Renal cortex interstitium (tissue), 11 donors: ENCODE measurements around the gene HCLS1. TPM values are rescaled to one million over a fixed set of nuclear protein-coding genes. Genes with fewer than 3 reads are reported as not detected.
A peak's percentile ranks its signal among the peaks of the same experiment; 100 is the strongest.
"Not testable (repeated sequence)": the region's sequence is repeated elsewhere in the genome, so short reads cannot be mapped to it uniquely, and the experiment has no call there.

Experiments used
- DNase-seq, 11 donors: peaks; one replicate each; pipeline ENCODE4 v3.0.0-alpha.2; 2013; ENCODE audit warnings: low read depth in 9 of 11, low spot score in 4 of 11; ENCODE audit errors: extremely low read depth in 1 of 11
- polyA plus RNA-seq, 3 donors: library from polyadenylated mRNA; unstranded; fragments of 120-200 nt; gene quantifications; one replicate each; pipeline ENCODE4 v1.2.1, GENCODE V29; 2013; ENCODE audit not compliant: insufficient read length in 3 of 3

The HCLS1 gene
- polyA plus RNA-seq, 3 donors = 4.9 to 8.2 (median 7.6) TPM

DNA sequence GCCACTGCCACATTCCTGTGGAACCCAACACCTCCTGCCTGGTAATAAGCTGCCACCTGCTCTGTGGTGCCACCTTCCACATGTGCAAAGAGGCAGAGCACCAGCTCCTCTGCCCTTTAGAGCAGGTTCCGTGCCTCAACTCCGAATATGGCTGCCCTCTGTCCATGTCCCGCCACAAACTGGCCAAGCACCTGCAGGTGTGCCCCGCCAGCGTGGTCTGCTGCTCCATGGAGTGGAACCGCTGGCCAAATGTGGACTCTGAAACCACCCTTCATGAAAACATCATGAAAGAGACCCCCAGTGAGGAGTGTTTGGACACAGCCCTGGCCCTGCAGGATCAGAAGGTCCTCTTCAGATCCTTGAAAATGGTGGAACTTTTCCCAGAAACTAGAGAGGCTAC is 39.2 kb downstream of the HCLS1 start:
- DNase-seq = no peak

DNA sequence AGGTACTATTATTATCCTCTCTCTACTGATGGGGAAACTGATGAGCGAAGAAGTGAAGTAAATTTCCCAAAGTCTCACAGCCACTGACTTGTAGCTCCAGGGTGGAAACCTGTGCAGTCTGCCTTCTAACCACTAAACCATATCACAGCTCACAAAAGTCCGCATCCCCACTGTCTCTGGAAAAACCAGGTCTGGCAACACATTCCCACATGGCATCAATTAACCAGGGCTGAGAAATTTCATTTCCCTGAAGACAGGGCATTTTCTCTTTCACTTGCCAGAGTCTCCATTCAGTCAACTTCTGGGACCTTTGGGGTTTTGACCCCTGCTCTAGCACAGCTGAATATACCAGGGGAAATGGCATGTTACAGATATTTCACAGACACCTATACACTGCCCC is 41.0 kb downstream of the HCLS1 start:
- no peak for DNase-seq

DNA sequence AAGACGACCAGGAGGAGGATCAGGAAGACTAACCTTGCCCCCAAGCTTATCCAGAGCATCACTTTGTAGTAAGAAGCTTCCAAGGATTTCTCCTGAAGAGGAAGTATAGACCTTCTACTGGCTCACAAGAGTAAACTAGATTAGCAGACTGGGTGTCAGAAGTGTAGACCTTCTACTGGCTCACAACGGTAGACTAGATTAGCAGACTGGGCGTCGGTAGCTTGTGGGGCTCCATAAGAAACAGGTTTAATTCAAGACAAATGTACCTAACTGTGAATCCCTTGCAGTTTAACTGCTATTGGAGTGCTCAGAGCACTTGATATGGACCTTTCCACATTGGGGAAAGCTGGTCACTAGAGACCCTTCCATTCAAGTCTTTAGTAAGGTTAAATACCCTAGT is 54.6 kb downstream of the HCLS1 start:
- no peak for DNase-seq

DNA sequence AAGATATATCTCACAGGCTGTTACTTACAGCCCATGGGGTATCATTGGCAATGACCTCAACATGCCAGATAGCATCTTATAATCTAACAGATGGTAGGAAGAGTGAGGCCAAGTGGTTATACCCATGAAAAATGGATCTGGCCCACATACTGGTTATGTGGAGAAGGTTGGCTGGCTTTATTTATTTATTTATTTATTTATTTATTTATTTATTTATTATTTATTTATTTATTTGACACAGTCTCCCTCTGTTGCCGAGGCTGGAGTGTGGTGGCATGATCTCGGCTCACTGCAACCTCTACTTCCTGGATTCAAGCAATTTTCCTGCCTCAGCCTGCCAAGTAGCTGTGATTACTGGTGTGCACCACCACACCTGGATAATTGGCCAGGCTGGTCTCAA is 55.9 kb downstream of the HCLS1 start:
- DNase-seq = no peak

DNA sequence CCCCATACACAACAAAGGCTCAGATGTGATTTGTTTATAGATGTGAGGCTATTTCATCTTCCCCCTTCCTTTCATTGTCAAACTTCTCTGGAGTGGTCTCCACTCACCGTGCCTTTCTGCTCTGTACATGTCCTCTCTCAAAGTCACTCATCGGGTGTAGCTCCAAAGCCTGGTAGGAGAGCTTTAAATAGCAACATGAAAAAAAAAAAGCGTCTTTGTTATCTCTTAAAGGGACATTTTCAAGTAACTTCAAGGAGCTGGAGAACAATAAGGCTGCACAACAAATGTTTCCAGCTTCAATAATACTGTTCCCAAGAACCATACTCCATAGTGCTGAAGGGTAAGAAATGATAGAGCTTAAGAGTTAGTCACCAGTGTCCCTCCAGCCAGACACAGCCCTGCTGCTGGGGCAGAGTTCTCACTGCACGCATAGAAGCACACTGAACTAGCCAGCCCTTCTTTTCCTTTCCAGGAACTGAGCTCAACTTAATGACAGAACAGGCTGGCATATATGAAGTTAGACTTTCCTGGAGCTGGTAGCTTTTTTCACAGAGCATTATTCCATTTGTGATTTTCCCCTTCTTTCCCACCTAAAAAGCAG is 59.4 kb downstream of the HCLS1 start:
- no peak for DNase-seq

DNA sequence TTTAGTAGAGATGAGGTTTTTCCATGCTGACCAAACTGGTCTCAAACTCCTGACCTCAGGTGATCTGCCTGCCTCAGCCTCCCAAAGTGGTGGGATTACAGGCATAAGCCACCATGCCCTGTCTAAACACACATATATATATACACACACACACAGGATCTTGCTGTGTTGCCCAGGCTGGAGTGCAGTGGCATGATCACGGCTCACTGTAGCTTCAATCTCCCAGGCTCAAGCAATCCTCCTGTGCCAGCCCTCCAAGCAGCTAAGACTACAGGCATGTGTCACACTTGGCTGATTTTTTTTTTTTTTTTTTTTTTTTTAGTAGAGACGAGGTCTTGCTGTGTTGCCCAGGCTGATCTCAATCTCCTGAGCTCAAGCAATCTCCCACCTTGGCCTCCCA is 60.8 kb downstream of the HCLS1 start:
- not testable (repeated sequence) for DNase-seq

DNA sequence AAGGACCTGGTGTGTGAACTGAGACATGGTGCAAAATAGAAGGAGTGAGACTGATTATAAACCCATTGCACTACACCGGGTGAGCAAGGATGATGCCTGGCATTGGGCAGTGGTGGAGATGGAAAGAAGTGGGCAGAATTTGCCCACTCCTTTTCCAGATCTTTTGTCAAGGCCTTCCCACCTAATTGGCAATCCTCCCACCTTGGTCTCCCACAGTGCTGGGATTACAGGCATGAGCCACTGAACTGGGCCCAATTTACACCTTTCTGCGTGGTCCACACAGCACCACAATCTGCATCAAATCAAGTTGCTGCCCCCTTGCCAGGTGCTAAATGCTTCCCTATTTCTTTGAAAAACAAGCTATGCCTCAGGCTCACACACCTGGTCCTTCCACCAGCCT is 62.1 kb downstream of the HCLS1 start:
- DNase-seq = no peak

DNA sequence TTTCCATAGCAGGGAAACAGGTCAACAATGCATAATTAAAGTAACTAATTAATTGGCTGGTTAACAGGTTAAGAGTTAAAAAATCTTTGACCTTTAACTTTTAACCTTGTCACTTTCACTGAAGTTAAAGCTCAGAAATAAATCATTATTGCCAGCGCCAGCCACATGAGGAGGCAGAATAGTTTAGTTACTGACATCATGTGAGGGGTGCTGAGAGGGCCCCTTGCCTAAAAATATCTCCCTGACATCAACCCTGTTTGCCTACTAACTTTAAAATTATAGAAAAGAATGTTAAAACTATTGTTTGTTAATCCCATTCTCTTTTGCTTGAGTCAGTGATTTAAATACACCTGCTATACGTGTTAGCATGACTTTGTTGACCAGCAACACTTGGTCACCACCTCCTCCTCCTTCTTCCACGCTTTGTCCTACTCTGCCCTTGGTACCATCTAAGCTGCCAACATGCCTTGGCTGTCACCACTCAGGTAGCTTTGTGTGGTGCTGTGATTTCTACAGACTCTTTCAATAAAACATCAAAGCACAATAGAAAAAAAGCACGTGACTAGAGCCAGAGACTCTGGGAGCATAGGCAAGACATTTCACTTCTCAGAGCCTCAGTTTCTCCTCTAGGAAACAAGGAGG is 64.8 kb downstream of the HCLS1 start:
- DNase-seq = no peak

DNA sequence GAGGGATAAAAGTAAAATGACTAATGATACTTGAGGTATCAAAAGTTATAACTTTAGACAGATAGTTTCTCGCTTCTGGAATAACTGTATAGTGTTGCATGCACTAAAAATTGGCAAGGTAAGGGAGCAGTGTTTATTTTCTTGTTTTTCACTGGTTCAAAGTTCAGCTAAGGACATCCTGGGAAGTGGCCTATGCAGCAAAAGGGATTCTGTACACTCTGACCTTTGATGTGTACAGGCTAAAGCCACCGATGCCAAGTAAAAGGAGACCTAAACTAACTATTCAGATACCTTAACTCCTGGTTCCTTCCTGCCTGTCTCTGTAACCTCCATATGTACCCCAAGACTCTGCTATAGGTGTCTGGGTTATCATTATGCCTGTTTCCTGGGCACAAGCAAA is 65.9 kb downstream of the HCLS1 start:
- no peak for DNase-seq

DNA sequence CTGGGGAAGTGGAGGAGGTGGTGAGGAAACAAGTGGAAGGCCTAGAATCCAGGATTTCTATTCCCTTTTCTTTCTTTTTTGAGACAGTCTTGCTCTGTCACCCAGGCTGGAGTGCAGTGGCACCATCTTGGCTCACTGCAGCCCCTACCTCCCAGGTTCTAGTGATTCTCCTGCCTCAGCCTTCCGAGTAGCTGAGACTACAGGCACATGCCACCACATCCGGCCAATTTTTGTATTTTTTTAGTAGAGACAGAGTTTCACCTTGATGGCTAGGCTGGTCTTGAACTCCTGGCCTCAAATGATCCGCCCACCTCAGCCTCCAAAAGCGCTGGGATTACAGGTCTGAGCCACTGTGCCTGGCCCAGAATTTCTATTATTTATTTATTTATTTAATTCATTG is 66.9 kb downstream of the HCLS1 start:
- DNase-seq = not testable (repeated sequence)

DNA sequence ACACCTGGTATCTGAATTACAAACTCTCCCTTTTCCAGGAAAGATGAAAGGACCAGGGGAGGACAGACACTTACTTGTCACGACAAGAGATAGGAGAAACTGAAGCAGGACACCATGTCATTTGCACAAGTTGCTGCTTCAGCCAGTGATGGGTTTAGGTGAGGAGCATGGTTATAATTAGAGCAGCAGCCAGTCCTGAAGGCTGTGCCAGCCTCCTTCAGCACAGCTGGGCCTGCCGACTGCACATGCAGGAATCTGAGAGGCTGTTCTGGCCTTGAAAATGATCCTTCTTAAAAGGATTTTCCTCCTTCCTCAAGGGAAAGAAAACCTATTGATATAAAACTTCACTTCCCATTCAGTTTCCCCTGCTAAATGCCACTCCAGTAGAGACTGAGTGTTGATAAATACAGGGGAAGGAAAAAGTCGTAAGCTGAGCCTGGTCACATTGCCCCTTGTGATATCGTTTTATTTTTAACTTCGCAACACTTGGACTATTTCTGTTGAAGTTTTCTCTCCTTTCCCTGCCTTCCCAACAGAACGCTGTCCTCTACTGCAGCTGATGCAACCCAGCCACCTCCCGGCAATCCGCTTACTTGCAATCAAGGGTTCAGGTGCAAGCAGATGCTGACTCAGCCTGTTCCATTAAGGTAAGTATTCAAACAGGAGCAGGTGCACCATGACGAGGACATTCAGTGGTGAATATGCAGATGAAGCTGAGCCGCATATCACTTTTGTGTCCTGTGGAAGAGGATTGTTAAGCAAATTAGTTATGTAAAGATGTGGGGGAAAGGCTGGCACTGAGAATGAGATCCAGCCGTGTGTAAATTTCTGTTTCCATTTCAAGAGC is 67.6 kb downstream of the HCLS1 start, which contains the start of gene FBXO40:
Gene FBXO40, plus strand, starts transcription at position 524 of the 847 bp plus-strand sequence. CDS start 27,197 bp downstream, outside the sequence.
- peak in 1 of 11 donors; percentile 3 for DNase-seq

DNA sequence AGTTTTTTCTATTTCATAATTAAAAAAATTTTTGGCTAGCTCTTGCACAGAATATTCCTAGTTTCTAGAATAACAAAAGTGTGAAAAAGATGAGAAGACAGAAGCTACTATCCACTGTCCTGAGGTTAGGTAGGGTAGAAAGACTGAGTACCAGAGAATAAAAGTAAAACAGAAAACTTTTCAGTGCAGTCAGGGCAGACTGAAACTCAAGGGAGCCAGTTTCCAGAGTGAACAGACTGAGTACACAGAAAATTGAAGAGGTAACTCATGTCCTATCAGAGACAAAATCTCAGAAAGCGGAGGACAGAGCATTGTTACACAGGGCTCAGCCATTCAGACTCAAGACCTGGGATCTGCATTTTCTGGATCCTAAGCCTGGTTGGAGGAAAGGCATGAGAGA is 76.3 kb downstream of the HCLS1 start:
- DNase-seq = no peak

DNA sequence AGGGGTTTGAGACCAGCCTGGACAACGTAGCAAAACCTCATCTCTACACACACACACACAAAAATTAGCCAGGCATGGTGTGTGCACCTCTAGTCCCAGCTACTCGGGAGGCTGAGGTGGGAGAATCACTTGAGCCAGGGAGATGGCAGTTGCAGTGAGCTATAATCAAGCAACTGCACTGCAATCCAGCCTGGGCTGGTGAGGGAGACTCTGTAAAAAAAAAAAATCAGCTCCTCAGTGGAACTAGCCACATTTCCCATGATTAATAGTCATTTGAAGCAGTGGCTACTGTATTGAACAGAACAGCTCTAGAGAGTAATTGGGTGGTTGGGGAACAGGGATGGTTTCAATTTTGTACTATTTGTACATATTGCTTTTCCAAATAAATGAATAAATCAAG is 79.0 kb downstream of the HCLS1 start:
- no peak for DNase-seq

Other genes with a start within 250 kb of the HCLS1 start
- 1 to 10 TPM; 4.7 to 7.4 (median 7.2) TPM for gene POLQ, start 114.9 kb downstream of the HCLS1 start, polyA plus RNA-seq
- gene ARGFX, start 93.0 kb downstream of the HCLS1 start, polyA plus RNA-seq = not detected
- gene FBXO40, start 67.5 kb downstream of the HCLS1 start, polyA plus RNA-seq = under 1 TPM in 1 of 3 donors, not detected in 2; 0.03 TPM
- gene GOLGB1, start 88.8 kb upstream of the HCLS1 start, polyA plus RNA-seq = 10 to 100 TPM; 80.1 to 98.1 (median 88.4) TPM
- 10 to 100 TPM; 29.3 to 44.5 (median 36.7) TPM for gene IQCB1, start 174.2 kb upstream of the HCLS1 start, polyA plus RNA-seq
- 10 to 100 TPM in 1 of 3 donors, 1 to 10 TPM in 2; 7.8 to 10.3 (median 8.2) TPM for gene EAF2, start 174.3 kb upstream of the HCLS1 start, polyA plus RNA-seq
- gene SLC15A2, start 233.5 kb upstream of the HCLS1 start, polyA plus RNA-seq = 10 to 100 TPM in 2 of 3 donors, 1 to 10 TPM in 1; 8.8 to 18.2 (median 12.7) TPM